Stimulated activated CD4-positive, alpha-beta T cell treated with anti-CD3 and anti-CD28 coated beads, Interleukin-4, amount 100 ng/mL, for 24 hours (primary cell): Measurements from ENCODE around the gene HAUS7.

ENCODE experiments used
- DNase-seq: peaks from one replicate; pipeline ENCODE4 v3.0.0-alpha.2; 2020

HAUS7 gene

GRCh38 chrX:153450949-153451277 is 19.5 kb downstream of the HAUS7 start:
- no peak for DNase-seq

- no peak for DNase-seq
These were observed 20.0 kb downstream of the HAUS7 start for GRCh38 chrX:153450114-153450948.

GRCh38 chrX:153449368-153450113 is 20.8 kb downstream of the HAUS7 start:
- no peak for DNase-seq

DNA sequence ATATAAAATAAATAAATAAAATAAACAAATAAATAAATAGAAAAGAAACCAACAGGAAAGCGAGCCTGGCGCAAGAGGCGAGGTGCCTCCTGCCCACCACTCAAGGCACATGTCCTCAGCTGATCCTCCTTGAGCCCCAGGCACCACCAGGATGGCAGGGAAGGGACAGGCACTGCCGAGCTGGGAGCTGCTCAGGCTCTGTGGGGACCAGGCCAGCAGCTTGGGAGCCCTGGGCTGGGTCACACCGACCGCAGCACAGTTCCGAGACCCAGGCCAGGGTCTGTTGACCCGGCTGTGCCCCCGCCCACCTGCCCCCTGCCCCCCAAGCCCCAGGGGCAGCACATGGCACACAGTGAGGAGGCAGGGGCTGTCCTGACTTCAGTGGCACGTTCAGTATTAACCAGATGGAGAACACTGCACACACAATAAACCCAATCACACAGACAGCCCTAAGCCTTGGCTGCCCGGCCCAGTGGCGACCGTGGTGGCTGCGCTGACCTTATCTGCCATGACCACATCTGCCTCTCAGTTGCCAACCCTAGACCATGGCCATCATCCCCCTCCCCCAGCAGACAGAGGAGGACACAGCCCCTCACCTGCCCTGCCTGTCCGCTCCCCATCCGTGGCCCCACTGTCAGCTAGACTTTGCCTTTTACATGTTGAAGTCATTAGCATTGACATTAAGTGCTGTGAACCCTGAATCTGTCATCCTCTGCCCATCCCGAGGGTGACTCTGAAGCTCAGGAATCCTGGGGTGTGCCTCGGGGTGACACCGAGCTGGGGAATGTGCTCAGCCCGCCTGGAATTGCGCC is 21.6 kb downstream of the HAUS7 start:
- no peak for DNase-seq

GRCh38 chrX:153447581-153447960 is 22.8 kb downstream of the HAUS7 start:
- DNase-seq, result no peak

DNA sequence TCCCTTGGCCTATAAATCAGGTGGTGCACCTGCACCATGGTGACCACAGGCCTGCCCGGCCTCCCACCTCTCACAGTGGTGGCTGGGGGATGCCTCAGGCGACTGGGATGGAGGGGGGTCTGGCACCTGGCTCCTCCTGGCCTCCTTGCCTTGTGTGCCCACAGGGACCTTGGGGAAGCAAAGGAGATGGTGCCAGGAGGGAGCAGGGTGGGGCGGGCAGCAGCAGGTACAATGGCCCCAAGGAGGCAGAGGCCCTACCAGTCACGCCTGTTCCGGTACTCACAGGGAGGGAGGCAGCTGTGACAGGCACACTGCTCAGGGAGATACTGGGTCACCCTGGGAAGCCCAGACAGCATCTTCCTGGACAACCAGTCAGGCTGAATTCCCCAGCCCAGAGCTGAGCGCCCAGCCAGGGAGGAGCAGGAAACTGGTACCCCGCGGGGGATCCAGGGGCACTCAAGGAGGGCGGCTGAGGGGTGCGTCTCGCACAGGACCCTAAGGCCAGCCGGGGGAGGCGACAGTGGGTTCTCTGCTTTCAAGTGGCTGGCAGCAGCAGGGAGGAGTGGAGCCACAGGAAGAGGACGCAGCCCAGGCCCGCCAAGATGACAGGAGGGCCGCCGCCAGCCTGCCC is 23.3 kb downstream of the HAUS7 start:
- DNase-seq, result no peak

DNA sequence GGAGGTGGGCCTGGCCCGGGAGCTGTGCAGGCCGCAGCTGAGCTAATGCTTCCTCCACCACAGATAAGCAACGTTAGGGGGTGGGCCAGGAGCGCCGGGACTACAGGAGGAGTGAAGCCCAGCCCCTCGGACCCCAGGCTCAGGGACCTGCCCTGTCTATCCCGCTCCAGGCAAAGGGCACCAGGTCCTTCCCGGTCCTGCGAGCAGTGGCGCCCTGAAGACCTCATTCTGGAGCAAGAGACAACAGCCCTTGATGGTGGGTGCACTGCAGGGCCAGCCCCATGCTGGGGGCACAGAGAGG is 23.8 kb downstream of the HAUS7 start:
- DNase-seq, result no peak

GRCh38 chrX:153445856-153446635 is 24.3 kb downstream of the HAUS7 start, which contains the start of gene TREX2:
Gene TREX2, minus strand, starts transcription at chrX:153446056. Its CDS starts 626 bp downstream, at chrX:153445430.
- DNase-seq, result no peak

DNA sequence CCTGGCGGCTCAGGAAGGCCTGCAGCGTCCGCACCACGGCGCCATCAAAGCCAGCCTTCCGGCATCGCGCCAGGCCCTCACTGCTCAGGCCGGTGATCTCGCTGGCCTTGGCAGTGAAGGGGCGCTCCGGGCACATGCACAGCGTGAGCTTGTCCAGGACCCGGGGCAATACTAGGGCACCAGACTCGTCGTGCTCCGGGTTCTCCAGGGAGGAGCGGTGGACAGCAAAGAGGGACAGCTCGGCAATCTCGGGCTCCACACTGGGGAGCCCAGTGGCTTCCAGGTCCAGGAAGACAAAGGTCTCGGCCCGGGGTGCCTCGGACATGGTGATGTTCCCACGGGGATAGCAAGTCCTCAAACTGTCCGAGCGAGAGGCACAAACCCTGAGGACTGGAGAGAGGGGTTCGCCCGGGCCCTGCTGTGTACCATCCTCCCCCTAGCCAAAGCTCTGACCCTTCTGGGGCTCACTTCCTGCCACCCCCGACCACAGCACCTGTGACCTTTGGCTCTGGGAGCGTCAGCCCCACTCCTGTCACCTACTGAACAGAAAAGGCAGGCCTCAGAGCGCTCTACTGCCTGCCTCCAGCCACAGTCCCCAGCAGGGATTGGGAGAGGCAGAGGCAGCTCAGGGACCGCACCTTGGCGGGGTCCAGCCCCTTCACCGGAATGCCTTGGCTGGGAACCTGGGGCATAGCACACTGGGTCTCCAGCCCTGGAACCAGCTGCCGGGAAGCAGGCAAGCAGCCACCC is 25.1 kb downstream of the HAUS7 start:
- no peak for DNase-seq

DNA sequence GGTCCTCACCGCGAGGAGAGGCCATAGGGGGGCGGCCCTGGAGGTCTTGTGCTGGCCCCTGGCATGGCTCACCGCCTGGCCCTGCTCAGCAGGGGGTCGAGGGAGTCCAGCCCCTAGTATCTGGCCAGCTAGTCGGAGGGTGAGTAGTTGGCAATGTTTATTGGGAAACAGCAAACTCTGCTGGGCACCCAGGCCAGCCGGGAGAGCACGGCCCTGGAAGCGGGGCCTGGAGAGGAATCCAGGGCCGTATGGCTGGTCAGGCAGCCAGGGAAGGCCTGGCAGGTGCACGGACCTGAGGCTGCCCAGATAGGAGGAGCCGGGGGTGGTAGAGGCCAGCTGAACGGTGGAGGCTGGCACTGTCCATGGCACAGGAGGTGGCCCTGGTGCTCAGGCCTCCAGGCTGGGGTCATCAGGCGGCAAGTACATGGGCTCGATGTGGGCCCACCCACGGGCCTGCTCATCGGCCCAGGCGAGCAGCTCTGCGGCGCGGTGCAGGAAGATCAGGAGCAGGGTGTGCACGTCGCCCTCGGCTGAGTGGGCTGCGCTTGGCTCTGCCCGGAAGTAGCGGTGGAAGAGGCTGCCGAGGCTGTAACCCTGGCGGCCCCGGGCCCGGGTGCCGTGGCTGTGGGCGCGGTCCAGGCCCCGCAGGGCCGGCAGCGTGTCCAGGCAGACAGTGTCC is 25.9 kb downstream of the HAUS7 start:
- no peak for DNase-seq

DNA sequence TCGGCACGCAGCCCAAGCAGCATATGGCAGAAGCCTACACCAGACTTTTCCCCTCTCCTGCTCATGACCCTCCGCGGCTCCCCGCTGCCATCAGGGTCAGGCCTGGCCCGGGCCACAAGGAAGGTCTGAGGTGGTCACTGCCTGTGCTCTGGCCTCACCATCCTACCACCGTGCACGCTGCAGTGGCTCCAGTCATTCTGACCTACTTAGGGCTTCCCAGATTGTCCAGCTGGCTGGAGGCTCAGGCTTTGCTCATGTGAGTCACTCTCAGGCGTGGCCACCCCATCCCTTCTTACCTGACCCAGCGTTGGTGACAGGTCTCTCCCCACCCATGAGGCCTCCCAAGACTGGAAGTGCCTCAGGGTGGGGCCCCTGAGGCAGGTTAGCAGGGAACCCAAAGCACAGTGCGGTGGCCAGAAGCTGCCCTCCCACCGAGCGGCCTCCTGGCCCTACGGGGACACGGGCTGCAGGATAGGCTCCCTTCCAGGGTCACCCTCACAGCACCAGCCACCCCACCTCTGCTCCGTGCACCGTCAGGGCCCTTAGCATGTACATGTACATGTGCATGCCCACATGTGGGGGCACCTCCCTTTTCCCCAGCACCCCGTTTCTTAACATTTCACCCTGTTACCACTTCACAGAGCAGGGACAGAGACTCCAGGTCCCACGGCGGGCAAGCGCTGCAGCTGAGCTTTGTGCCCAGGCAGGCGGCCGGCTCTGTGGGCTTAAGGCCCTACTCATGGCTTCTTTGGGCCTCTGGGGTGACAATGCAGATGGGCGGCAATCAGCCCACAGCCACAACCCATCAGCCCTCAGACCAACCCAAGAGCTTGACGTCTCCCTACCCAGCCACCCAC is 26.7 kb downstream of the HAUS7 start:
- DNase-seq, result no peak

- no peak for DNase-seq
These were observed 27.9 kb downstream of the HAUS7 start for GRCh38 chrX:153442463-153442862.

DNA sequence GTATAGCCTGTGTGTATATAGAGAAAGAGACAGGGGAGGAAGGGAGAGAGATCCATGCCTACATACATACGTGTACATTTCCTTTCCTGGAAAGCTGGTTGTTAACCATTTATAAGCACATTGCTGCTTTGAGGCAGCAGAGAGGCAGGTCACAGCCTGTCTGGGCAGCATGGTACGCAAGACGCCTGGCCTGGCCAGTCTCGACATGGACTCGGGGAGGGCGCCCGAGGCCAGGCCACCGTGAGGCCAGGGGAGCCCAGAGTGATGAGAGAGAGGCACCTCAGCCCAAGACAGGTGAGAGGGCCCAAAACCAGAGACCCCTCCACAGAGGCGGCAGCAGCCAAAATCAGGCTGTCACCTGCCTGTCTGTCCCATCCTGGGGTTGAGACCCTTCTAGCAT is 28.4 kb downstream of the HAUS7 start:
- no peak for DNase-seq

DNA sequence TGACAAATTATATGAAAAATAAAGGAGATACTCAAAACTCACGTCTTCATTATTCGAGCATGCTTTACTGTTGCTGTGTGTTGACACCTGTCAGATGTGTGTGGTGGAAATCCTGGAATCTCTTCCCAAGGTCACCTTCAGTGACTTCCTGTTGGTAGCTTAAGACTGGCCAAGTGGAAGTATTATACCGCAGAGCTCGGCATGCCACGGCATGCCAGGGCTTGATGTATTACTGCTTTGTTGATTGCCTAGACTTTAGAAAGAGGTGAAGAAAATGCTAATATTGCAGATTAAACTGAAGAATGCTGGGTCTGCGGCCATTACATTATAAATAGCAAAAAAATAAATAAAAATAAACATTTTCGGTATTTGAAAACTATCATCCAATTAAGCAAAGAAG is 29.1 kb downstream of the HAUS7 start:
- DNase-seq, result no peak

GRCh38 chrX:153440556-153441135 is 29.7 kb downstream of the HAUS7 start:
- no peak for DNase-seq

- DNase-seq, result no peak
These were observed 30.4 kb downstream of the HAUS7 start for GRCh38 chrX:153439977-153440376.

DNA sequence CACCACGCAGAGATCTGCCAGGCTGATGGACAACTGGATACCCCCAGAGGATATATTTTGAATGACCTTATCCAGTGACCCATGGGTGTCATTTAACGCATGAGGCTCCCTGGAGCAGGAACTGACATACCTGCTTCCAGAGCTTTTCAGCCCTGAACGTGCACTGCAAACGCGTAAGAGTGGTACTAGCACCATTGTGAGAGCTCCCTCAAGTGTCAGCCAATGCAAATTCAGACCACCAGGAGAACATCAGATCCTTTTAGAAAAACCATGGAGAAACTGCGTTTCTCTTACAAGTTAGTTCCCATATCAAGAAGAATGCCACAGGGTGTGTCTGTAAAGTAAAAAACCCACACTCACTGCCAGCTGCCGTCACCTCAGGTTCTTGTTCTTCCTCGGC is 31.8 kb downstream of the HAUS7 start:
- no peak for DNase-seq

DNA sequence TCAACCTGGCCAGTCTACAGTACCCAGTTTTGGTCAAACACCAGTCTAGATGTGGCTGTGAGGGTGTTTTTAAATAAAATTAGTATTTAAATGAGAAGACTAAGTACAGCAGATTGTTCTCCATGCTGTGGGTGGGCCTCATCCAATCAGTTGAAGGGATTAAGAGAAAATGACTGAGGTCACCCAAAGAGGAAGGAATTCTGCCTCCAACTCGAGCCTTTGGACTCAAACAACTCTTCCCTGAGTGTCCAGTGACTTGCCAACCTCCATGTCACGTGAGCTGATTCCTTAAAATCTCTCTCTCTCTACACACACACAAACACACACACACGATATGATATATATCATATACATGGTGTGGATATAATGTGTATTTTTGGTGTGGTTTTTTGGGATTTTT is 34.5 kb downstream of the HAUS7 start:
- DNase-seq, result no peak

GRCh38 chrX:153434801-153435200 is 35.6 kb downstream of the HAUS7 start:
- DNase-seq, result no peak
